Measurements from ENCODE around the gene MFAP3L.

- TF ChIP-seq CTCF (conservative IDR thresholded peaks at IDR 0.05 in 1 of 2, IDR thresholded peaks at IDR 0.05 in 1 of 2; ENCODE audit: extremely low read depth in 1 of 2, insufficient read depth in 1 of 2, low read depth in 1 of 2, low read length in 2 of 2) (no peak), EZH2 (IDR thresholded peaks at IDR 0.05; ENCODE audit: borderline replicate concordance, low read length) (no peak)
Measured at GRCh38 chr4:169971456-169972015, 54.7 kb downstream of the MFAP3L start.

Measured in mammary epithelial cell (primary cell).